SK-N-SH (cell line): Measurements from ENCODE around the gene TUBB6. TPM values are rescaled to one million over a fixed set of nuclear protein-coding genes. Genes with fewer than 3 reads are reported as not detected.

Source experiments
- CTCF ChIA-PET: fragments of 300-600, 350-600 bp; formaldehyde crosslinking; extraction: SDS; loops from one replicate; lab custom pipeline; 2021; lab: Yijun Ruan, JAX
- POLR2A ChIA-PET: fragments of 350-600 bp; sonication (Branson Sonifier 250); formaldehyde crosslinking; extraction: SDS; loops from one replicate; lab custom pipeline; 2020; ENCODE audit warnings: antibody characterized with exemption, inconsistent platforms; lab: Yijun Ruan, JAX
- DNase-seq: peaks from one replicate; pipeline ENCODE4 v3.0.0; 2012
- H2AFZ ChIP-seq: fragments of 200-600 bp; sonication (generic); 2 replicates; pipeline ENCODE4 v1.8.1; 2016; ENCODE audit warnings: antibody characterized with exemption, mild to moderate bottlenecking, low read depth
- H3F3A ChIP-seq: fragments of 200-600 bp; sonication (generic); replicated peaks from 2 replicates; pipeline ENCODE3; 2016; ENCODE audit warnings: antibody characterized with exemption, mild to moderate bottlenecking; ENCODE audit not compliant: insufficient read depth
- H3K27ac ChIP-seq, 2 experiments: fragments of 200-500 bp in 1 of 2; fragments of 200-600 bp in 1 of 2; sonication (Bioruptor generic) in 1 of 2; sonication (generic), shearing (Covaris generic) in 1 of 2; 2 replicates each; pipeline versions ENCODE4 v1.5.1 to v1.6.1; 2014 to 2016; ENCODE audit warnings: low read depth in 2 of 2, inconsistent platforms in 1 of 2, low read length in 1 of 2, mild to moderate bottlenecking in 1 of 2, mixed read lengths in 1 of 2
- H3K27me3 ChIP-seq: fragments of 200-600 bp; sonication (generic), shearing (Covaris generic); 2 replicates; pipeline ENCODE4 v1.6.1; 2016; ENCODE audit warnings: mixed run types; ENCODE audit not compliant: insufficient read depth
- H3K36me3 ChIP-seq, 2 experiments: fragments of 200-500 bp in 1 of 2; fragments of 200-600 bp in 1 of 2; sonication (Bioruptor generic) in 1 of 2; sonication (generic) in 1 of 2; replicated peaks in 1 of 2; 2 replicates each; pipeline versions ENCODE3 to v1.5.1; 2014 to 2016; ENCODE audit warnings: low read length in 1 of 2, mild to moderate bottlenecking in 1 of 2; ENCODE audit not compliant: insufficient read depth in 2 of 2, control insufficient read depth in 1 of 2
- H3K4me1 ChIP-seq, 2 experiments: fragments of 200-500 bp in 1 of 2; fragments of 200-600 bp in 1 of 2; sonication (Bioruptor generic) in 1 of 2; sonication (generic), shearing (Covaris generic) in 1 of 2; 2 replicates each; pipeline versions ENCODE4 v1.5.1 to v1.6.1; 2014 to 2016; ENCODE audit warnings: low read depth in 1 of 2, low read length in 1 of 2, mixed run types in 1 of 2; ENCODE audit not compliant: insufficient read depth in 2 of 2, control insufficient read depth in 1 of 2
- H3K4me2 ChIP-seq: fragments of 200-600 bp; sonication (generic), shearing (Covaris generic); 2 replicates; pipeline ENCODE4 v1.6.1; 2017; ENCODE audit warnings: mixed run types
- H3K4me3 ChIP-seq, 2 experiments: fragments of 200-500 bp in 1 of 2; fragments of 200-600 bp in 1 of 2; sonication (Bioruptor generic) in 1 of 2; sonication (generic), shearing (Covaris generic) in 1 of 2; 2 replicates each; pipeline versions ENCODE4 v1.5.1 to v1.8.1; 2014 to 2016; ENCODE audit warnings: low read depth in 2 of 2, inconsistent platforms in 1 of 2, low read length in 1 of 2, mild to moderate bottlenecking in 1 of 2, mixed read lengths in 1 of 2, moderate library complexity in 1 of 2
- H3K79me2 ChIP-seq: fragments of 200-600 bp; sonication (generic); 2 replicates; pipeline ENCODE4 v1.8.1; 2017; ENCODE audit warnings: mild to moderate bottlenecking; ENCODE audit not compliant: insufficient read depth
- H3K9ac ChIP-seq: fragments of 200-600 bp; sonication (generic); 2 replicates; pipeline ENCODE4 v1.6.1; 2017; ENCODE audit warnings: mixed run types
- H3K9me2 ChIP-seq: fragments of 200-600 bp; sonication (generic); 2 replicates; pipeline ENCODE4 v1.6.1; 2017; ENCODE audit warnings: mixed run types
- H3K9me3 ChIP-seq: fragments of 200-600 bp; sonication (generic); 2 replicates; pipeline ENCODE4 v1.6.1; 2017; ENCODE audit warnings: mixed run types, mild to moderate bottlenecking, moderate library complexity
- H4K20me1 ChIP-seq: fragments of 200-600 bp; sonication (generic); 2 replicates; pipeline ENCODE4 v1.6.1; 2017; ENCODE audit warnings: mild to moderate bottlenecking, mixed run types; ENCODE audit not compliant: insufficient read depth
- EP300 ChIP-seq, 2 experiments: IDR thresholded peaks; 2 replicates each; pipeline versions ENCODE4 v1.4.0 to v1.6.1; 2012; ENCODE audit warnings: borderline replicate concordance in 1 of 2, low read depth in 1 of 2, low read length in 1 of 2
- EZH2phosphoT487 ChIP-seq: fragments of 200-600 bp; sonication (generic); IDR thresholded peaks from 2 replicates; pipeline ENCODE4 v1.6.1; 2017; ENCODE audit warnings: low read depth, mixed run types, mild to moderate bottlenecking, antibody characterized with exemption, moderate library complexity, borderline replicate concordance
- FOSL2 ChIP-seq: IDR thresholded peaks from 2 replicates; pipeline ENCODE4 v1.4.0; 2012; ENCODE audit warnings: low read depth, mild to moderate bottlenecking, moderate library complexity, borderline replicate concordance
- FOXM1 ChIP-seq: IDR thresholded peaks from 2 replicates; pipeline ENCODE4 v1.4.0; 2012; ENCODE audit warnings: low read depth, mild to moderate bottlenecking
- JUND ChIP-seq: IDR thresholded peaks from 2 replicates; pipeline ENCODE4 v1.4.0; 2012
- NFIC ChIP-seq: IDR thresholded peaks from 2 replicates; pipeline ENCODE4 v1.4.0; 2012; ENCODE audit warnings: borderline replicate concordance
- NRF1 ChIP-seq: IDR thresholded peaks from 2 replicates; pipeline ENCODE4 v1.6.1; 2012; ENCODE audit warnings: low read depth, mild to moderate bottlenecking, low read length
- RAD21 ChIP-seq: IDR thresholded peaks from 2 replicates; pipeline ENCODE4 v1.6.1; 2012; ENCODE audit warnings: mild to moderate bottlenecking, low read length
- RCOR1 ChIP-seq: fragments of 150-350 bp; IDR thresholded peaks from 2 replicates; pipeline ENCODE4 v1.6.1; 2017; ENCODE audit warnings: antibody characterized with exemption, low read length
- RFX5 ChIP-seq: IDR thresholded peaks from 2 replicates; pipeline ENCODE4 v1.6.1; 2012; ENCODE audit warnings: mild to moderate bottlenecking, improper control_type of control experiment, low read length
- RXRA ChIP-seq: IDR thresholded peaks from 2 replicates; pipeline ENCODE4 v1.4.0; 2012; ENCODE audit warnings: low read depth, mild to moderate bottlenecking, borderline replicate concordance
- TAF1 ChIP-seq: IDR thresholded peaks from 2 replicates; pipeline ENCODE4 v1.6.1; 2012; ENCODE audit warnings: low read depth, mild to moderate bottlenecking, low read length, moderate library complexity, borderline replicate concordance
- TCF12 ChIP-seq: IDR thresholded peaks from 2 replicates; pipeline ENCODE4 v1.4.0; 2012
- WGBS: methylation state at CpG from one replicate; pipeline ENCODE4 v1.1.6; 2017; ENCODE audit warnings: low lambda C conversion rate; 5-methylcytosine and 5-hydroxymethylcytosine counted together
- polyA plus RNA-seq, 3 experiments: library from polyadenylated mRNA; depleted of rRNA; stranded (reverse); fragments of >200 nt; gene quantifications; 2 replicates each; pipeline ENCODE4 v1.2.3, GENCODE V29; 2012
- TF ChIP-seq, protein P1 (sequence below): IDR thresholded peaks from 2 replicates; pipeline ENCODE4 v1.4.0; 2012; ENCODE audit warnings: low read depth, borderline replicate concordance
- TF ChIP-seq, protein P2 (sequence below): IDR thresholded peaks from 2 replicates; pipeline ENCODE4; 2012
- TF ChIP-seq, protein P3 (sequence below): IDR thresholded peaks from 2 replicates; pipeline ENCODE4 v1.4.0; 2012; ENCODE audit warnings: low read depth, borderline replicate concordance
- TF ChIP-seq, protein P4 (sequence below): fragments of 200-600 bp; sonication (generic); IDR thresholded peaks from 2 replicates; pipeline ENCODE4 v1.6.1; 2017; ENCODE audit warnings: antibody characterized with exemption, mild to moderate bottlenecking, moderate library complexity
- TF ChIP-seq, protein P5 (sequence below): IDR thresholded peaks from 2 replicates; pipeline ENCODE4 v1.4.0; 2012; ENCODE audit warnings: low read depth
- TF ChIP-seq, protein P6 (sequence below): IDR thresholded peaks from 2 replicates; pipeline ENCODE4 v1.6.1; 2012; ENCODE audit warnings: mild to moderate bottlenecking, low read depth, low read length, moderate library complexity

The TUBB6 gene
- polyA plus RNA-seq, 1 of the 3 experiments (the other 2 are of a cell fraction): 387 TPM

DNA sequence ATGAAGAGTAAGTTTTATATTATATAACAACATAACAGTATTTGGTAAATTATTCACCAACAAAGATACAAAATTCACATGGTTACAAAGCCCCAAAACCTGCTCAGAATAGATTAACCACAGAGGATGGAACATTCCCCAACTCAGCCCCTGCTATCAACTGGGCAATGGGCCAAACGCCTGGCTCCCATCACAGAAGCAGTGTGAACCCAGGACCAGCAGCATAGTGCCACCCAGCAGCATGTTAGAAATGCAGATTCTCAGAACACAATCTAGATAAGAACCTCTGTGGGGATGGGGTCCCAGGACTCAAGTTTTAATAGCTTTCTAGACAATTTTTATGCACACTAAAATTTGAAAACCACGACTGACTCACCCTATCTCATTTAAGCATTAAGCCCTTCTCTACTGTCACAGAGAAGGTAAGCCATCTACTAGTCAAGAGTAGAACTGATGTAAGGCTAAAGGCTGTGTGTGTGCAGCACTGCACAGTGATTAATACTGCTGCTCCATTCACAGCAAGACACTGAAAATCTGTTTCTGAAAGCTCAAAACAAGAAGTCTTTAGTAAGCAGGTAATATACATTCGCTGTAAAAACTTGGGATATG lies 53.8 kb downstream of the TUBB6 start (continued):
- TF ChIP-seq, protein P1, sequence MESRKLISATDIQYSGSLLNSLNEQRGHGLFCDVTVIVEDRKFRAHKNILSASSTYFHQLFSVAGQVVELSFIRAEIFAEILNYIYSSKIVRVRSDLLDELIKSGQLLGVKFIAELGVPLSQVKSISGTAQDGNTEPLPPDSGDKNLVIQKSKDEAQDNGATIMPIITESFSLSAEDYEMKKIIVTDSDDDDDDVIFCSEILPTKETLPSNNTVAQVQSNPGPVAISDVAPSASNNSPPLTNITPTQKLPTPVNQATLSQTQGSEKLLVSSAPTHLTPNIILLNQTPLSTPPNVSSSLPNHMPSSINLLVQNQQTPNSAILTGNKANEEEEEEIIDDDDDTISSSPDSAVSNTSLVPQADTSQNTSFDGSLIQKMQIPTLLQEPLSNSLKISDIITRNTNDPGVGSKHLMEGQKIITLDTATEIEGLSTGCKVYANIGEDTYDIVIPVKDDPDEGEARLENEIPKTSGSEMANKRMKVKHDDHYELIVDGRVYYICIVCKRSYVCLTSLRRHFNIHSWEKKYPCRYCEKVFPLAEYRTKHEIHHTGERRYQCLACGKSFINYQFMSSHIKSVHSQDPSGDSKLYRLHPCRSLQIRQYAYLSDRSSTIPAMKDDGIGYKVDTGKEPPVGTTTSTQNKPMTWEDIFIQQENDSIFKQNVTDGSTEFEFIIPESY: no peak
- TF ChIP-seq RXRA: no peak
- TF ChIP-seq, protein P2, sequence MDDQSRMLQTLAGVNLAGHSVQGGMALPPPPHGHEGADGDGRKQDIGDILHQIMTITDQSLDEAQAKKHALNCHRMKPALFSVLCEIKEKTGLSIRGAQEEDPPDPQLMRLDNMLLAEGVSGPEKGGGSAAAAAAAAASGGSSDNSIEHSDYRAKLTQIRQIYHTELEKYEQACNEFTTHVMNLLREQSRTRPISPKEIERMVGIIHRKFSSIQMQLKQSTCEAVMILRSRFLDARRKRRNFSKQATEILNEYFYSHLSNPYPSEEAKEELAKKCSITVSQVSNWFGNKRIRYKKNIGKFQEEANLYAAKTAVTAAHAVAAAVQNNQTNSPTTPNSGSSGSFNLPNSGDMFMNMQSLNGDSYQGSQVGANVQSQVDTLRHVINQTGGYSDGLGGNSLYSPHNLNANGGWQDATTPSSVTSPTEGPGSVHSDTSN: no peak
- no peak for TF ChIP-seq NRF1
- TF ChIP-seq RAD21: no peak; the same call in 1 of the 2 replicates
- TF ChIP-seq, protein P3, sequence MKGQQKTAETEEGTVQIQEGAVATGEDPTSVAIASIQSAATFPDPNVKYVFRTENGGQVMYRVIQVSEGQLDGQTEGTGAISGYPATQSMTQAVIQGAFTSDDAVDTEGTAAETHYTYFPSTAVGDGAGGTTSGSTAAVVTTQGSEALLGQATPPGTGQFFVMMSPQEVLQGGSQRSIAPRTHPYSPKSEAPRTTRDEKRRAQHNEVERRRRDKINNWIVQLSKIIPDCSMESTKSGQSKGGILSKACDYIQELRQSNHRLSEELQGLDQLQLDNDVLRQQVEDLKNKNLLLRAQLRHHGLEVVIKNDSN: no peak

DNA sequence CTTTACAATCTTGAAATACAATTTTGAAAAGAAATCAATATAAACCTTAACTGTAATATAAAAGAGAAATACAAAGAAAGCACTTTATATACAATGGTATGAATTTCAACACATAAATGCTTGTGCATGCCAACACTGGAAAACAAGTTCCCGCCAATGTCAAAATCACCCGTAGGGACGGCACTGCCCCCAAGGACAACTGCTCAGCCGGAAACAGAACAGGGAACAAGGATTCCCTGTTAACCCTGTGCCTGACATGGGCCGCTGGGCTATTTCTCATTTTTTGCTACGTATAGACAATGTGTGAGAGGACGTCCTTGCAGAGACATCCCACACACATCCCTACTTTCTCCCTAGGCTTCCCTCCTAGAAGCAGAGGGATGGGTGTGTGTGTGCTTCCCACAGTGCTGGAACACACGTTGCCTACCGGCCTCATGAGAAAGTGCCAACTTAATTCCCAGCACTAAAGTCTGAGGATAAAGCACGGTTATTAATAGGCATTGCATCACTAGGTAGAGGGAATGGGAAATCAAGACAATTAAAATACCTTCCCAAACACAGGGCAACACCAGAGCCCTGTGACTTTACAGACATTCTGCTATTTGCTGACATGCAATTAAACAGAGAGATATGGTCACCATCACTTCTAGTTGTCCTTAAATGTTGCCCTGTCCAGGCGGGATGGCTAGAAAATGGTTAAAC lies 54.6 kb downstream of the TUBB6 start:
- H3K27me3 ChIP-seq: no peaks in the 10 kb centered on the region
- POLR2A ChIA-PET: no interaction called here
- H3F3A ChIP-seq: peaks cover 10% of the 10 kb centered on the region
- DNase-seq: no peak
- no peak overlapping the region for H3K4me3 ChIP-seq
- H3K9ac ChIP-seq: no peak overlapping the region
- peaks cover 0 to 9% of the 10 kb centered on the region in 2 experiments; a peak in 3 of 4 replicates for H3K4me1 ChIP-seq
- WGBS: 93% methylated on average over 11 of the region's 11 CpGs
- H3K79me2 ChIP-seq: peaks cover 17% of the 10 kb centered on the region; the same call in 1 of the 2 replicates
- peaks cover 58 to 67% of the 10 kb centered on the region in 2 experiments for H3K36me3 ChIP-seq
- no peaks in the 10 kb centered on the region for H3K9me3 ChIP-seq
- no peaks in the 10 kb centered on the region for H3K9me2 ChIP-seq
- no peak overlapping the region for H3K27ac ChIP-seq
- H3K4me2 ChIP-seq: no peak overlapping the region
- H2AFZ ChIP-seq: no peak overlapping the region
- H4K20me1 ChIP-seq: no peaks in the 10 kb centered on the region
- CTCF ChIA-PET: interaction anchor here (1.4 to 2.3 kb wide), 3 partner anchors 11 to 29 kb away, joined by 3 to 5 read pairs (median 3); no protein-coding TSS in a partner anchor
- no peak for TF ChIP-seq FOXM1
- TF ChIP-seq RCOR1: no peak
- TF ChIP-seq, protein P4, sequence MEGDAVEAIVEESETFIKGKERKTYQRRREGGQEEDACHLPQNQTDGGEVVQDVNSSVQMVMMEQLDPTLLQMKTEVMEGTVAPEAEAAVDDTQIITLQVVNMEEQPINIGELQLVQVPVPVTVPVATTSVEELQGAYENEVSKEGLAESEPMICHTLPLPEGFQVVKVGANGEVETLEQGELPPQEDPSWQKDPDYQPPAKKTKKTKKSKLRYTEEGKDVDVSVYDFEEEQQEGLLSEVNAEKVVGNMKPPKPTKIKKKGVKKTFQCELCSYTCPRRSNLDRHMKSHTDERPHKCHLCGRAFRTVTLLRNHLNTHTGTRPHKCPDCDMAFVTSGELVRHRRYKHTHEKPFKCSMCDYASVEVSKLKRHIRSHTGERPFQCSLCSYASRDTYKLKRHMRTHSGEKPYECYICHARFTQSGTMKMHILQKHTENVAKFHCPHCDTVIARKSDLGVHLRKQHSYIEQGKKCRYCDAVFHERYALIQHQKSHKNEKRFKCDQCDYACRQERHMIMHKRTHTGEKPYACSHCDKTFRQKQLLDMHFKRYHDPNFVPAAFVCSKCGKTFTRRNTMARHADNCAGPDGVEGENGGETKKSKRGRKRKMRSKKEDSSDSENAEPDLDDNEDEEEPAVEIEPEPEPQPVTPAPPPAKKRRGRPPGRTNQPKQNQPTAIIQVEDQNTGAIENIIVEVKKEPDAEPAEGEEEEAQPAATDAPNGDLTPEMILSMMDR: no peak
- no peak for TF ChIP-seq TAF1
- no peak for TF ChIP-seq FOSL2
- TF ChIP-seq EZH2phosphoT487: no peak
- TF ChIP-seq, protein P3: no peak
- TF ChIP-seq, protein P5, sequence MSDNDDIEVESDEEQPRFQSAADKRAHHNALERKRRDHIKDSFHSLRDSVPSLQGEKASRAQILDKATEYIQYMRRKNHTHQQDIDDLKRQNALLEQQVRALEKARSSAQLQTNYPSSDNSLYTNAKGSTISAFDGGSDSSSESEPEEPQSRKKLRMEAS: no peak
- TF ChIP-seq, protein P6, sequence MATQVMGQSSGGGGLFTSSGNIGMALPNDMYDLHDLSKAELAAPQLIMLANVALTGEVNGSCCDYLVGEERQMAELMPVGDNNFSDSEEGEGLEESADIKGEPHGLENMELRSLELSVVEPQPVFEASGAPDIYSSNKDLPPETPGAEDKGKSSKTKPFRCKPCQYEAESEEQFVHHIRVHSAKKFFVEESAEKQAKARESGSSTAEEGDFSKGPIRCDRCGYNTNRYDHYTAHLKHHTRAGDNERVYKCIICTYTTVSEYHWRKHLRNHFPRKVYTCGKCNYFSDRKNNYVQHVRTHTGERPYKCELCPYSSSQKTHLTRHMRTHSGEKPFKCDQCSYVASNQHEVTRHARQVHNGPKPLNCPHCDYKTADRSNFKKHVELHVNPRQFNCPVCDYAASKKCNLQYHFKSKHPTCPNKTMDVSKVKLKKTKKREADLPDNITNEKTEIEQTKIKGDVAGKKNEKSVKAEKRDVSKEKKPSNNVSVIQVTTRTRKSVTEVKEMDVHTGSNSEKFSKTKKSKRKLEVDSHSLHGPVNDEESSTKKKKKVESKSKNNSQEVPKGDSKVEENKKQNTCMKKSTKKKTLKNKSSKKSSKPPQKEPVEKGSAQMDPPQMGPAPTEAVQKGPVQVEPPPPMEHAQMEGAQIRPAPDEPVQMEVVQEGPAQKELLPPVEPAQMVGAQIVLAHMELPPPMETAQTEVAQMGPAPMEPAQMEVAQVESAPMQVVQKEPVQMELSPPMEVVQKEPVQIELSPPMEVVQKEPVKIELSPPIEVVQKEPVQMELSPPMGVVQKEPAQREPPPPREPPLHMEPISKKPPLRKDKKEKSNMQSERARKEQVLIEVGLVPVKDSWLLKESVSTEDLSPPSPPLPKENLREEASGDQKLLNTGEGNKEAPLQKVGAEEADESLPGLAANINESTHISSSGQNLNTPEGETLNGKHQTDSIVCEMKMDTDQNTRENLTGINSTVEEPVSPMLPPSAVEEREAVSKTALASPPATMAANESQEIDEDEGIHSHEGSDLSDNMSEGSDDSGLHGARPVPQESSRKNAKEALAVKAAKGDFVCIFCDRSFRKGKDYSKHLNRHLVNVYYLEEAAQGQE: no peak
- no peak for TF ChIP-seq JUND
- TF ChIP-seq RFX5: no peak
- no peak for TF ChIP-seq NFIC
- TF ChIP-seq EP300 (IDR thresholded peaks at IDR 0.05; ENCODE audit: borderline replicate concordance in 1 of 2, low read depth in 1 of 2, low read length in 1 of 2): no peak
- no peak for TF ChIP-seq RAD21
- no peak for TF ChIP-seq TCF12
